HUES48 (cell line): Measurements from ENCODE around the gene SECTM1.

Source experiments
- H3K27ac ChIP-seq: one replicate; pipeline ENCODE4 v1.7.0; 2013; ENCODE audit warnings: low read depth, low read length, inconsistent platforms
- H3K27me3 ChIP-seq: 2 replicates; pipeline ENCODE4 v1.6.1; 2013; ENCODE audit warnings: mild to moderate bottlenecking, low read length; ENCODE audit not compliant: control insufficient read depth, insufficient read depth
- H3K36me3 ChIP-seq: 2 replicates; pipeline ENCODE4 v1.6.1; 2013; ENCODE audit warnings: low read length; ENCODE audit not compliant: control insufficient read depth, insufficient read depth
- H3K4me1 ChIP-seq: 2 replicates; pipeline ENCODE4 v1.6.1; 2013; ENCODE audit warnings: mild to moderate bottlenecking, low read length; ENCODE audit not compliant: control insufficient read depth, insufficient read depth
- H3K4me3 ChIP-seq: 2 replicates; pipeline ENCODE4 v1.5.1; 2013; ENCODE audit warnings: mild to moderate bottlenecking, low read depth, low read length
- H3K9ac ChIP-seq: 2 replicates; pipeline ENCODE4 v1.6.1; 2013; ENCODE audit warnings: mild to moderate bottlenecking, low read depth, low read length, moderate library complexity
- H3K9me3 ChIP-seq: 2 replicates; pipeline ENCODE4 v1.6.1; 2013; ENCODE audit warnings: low read length; ENCODE audit not compliant: control insufficient read depth, insufficient read depth

SECTM1 gene

GRCh38 chr17:82344175-82344907, 10.8 kb upstream of the SECTM1 start:
- Histone ChIP-seq H3K9ac (no peak overlapping the region), H3K4me1 (peaks cover 3% of the 10 kb centered on the region; the same call in 1 of the 2 replicates), H3K4me3 (no peak overlapping the region), H3K27me3 (peaks cover 3% of the 10 kb centered on the region; the same call in 1 of the 2 replicates), H3K27ac (no peak overlapping the region), H3K9me3 (no peaks in the 10 kb centered on the region), H3K36me3 (no peaks in the 10 kb centered on the region)

GRCh38 chr17:82343560-82343959, 10.0 kb upstream of the SECTM1 start:
- Histone ChIP-seq H3K36me3 (no peaks in the 10 kb centered on the region), H3K9me3 (no peaks in the 10 kb centered on the region), H3K4me1 (peaks cover 5% of the 10 kb centered on the region; the same call in 1 of the 2 replicates)

GRCh38 chr17:82342361-82343079, 9.0 kb upstream of the SECTM1 start:
- Histone ChIP-seq H3K4me1 (peaks cover 5% of the 10 kb centered on the region; the same call in 1 of the 2 replicates), H3K36me3 (no peaks in the 10 kb centered on the region), H3K4me3 (no peak overlapping the region), H3K27ac (no peak overlapping the region), H3K9me3 (no peaks in the 10 kb centered on the region), H3K9ac (no peak overlapping the region), H3K27me3 (peaks cover 3% of the 10 kb centered on the region; the same call in 1 of the 2 replicates)

More at GRCh38 chr17:82343560-82343959, 10.0 kb upstream of the SECTM1 start:
- Histone ChIP-seq H3K27me3 (peaks cover 3% of the 10 kb centered on the region; the same call in 1 of the 2 replicates), H3K27ac (no peak overlapping the region), H3K4me3 (no peak overlapping the region), H3K9ac (no peak overlapping the region)

GRCh38 chr17:82339634-82340580, 6.3 kb upstream of the SECTM1 start:
- H3K4me1 ChIP-seq, result peaks cover 8% of the 10 kb centered on the region; the same call in 1 of the 2 replicates
- H3K27me3 ChIP-seq, result peaks cover 8% of the 10 kb centered on the region
- no peak overlapping the region for H3K9ac ChIP-seq
- H3K27ac ChIP-seq, result no peak overlapping the region
- H3K36me3 ChIP-seq, result no peaks in the 10 kb centered on the region
- no peaks in the 10 kb centered on the region for H3K9me3 ChIP-seq
- H3K4me3 ChIP-seq, result no peak overlapping the region

GRCh38 chr17:82338858-82339633, 5.5 kb upstream of the SECTM1 start:
- Histone ChIP-seq H3K9ac (no peak overlapping the region), H3K4me1 (peaks cover 8% of the 10 kb centered on the region; the same call in 1 of the 2 replicates), H3K27ac (no peak overlapping the region), H3K4me3 (no peak overlapping the region), H3K9me3 (no peaks in the 10 kb centered on the region), H3K27me3 (peaks cover 16% of the 10 kb centered on the region), H3K36me3 (no peaks in the 10 kb centered on the region)

GRCh38 chr17:82334622-82335394, 1.2 kb upstream of the SECTM1 start:
- H3K9ac ChIP-seq, result no peak overlapping the region
- H3K4me3 ChIP-seq, result no peak overlapping the region
- no peak overlapping the region for H3K27ac ChIP-seq
- H3K27me3 ChIP-seq, result peaks cover 41% of the 10 kb centered on the region
- H3K4me1 ChIP-seq, result peaks cover 13% of the 10 kb centered on the region
- no peaks in the 10 kb centered on the region for H3K36me3 ChIP-seq
- H3K9me3 ChIP-seq, result no peaks in the 10 kb centered on the region

GRCh38 chr17:82334204-82334621, 647 bp upstream of the SECTM1 start:
- no peak overlapping the region for H3K4me3 ChIP-seq
- H3K4me1 ChIP-seq, result peaks cover 8% of the 10 kb centered on the region
- H3K27me3 ChIP-seq, result peaks cover 38% of the 10 kb centered on the region
- no peak overlapping the region for H3K9ac ChIP-seq
- H3K9me3 ChIP-seq, result no peaks in the 10 kb centered on the region
- H3K27ac ChIP-seq, result no peak overlapping the region
- H3K36me3 ChIP-seq, result no peaks in the 10 kb centered on the region

GRCh38 chr17:82332669-82333278, 792 bp downstream of the SECTM1 start:
- peak overlapping the region; percentile 43 for H3K4me3 ChIP-seq
- no peaks in the 10 kb centered on the region for H3K9me3 ChIP-seq
- peaks cover 38% of the 10 kb centered on the region for H3K27me3 ChIP-seq
- H3K4me1 ChIP-seq, result peaks cover 13% of the 10 kb centered on the region
- H3K36me3 ChIP-seq, result no peaks in the 10 kb centered on the region
- H3K9ac ChIP-seq, result no peak overlapping the region
- no peak overlapping the region for H3K27ac ChIP-seq

GRCh38 chr17:82331345-82331939, 2.1 kb downstream of the SECTM1 start:
- peaks cover 38% of the 10 kb centered on the region for H3K27me3 ChIP-seq
- H3K9me3 ChIP-seq, result no peaks in the 10 kb centered on the region
- no peaks in the 10 kb centered on the region for H3K36me3 ChIP-seq
- H3K4me3 ChIP-seq, result no peak overlapping the region
- peaks cover 14% of the 10 kb centered on the region for H3K4me1 ChIP-seq
- H3K9ac ChIP-seq, result no peak overlapping the region
- no peak overlapping the region for H3K27ac ChIP-seq
